WTC11 (cell line): Measurements from ENCODE around the gene INKA1. TPM values are rescaled to one million over a fixed set of nuclear protein-coding genes. Genes with fewer than 3 reads are reported as not detected.
"Not testable (repeated sequence)": the region's sequence is repeated elsewhere in the genome, so short reads cannot be mapped to it uniquely, and the experiment has no call there.

Experiments
- ATAC-seq: fragments of 200-7000 bp; cut with Tn5 transposase; 2 replicates; pipeline ENCODE4 v1.10.0; 2021; ENCODE audit warnings: mild to moderate bottlenecking, moderate library complexity
- CTCF ChIA-PET: fragments of 300-600 bp; sonication (Branson Sonifier 250); formaldehyde crosslinking; loops from one replicate; lab custom pipeline; 2021; ENCODE audit warnings: antibody characterized with exemption; lab: Charles Lee
- POLR2A ChIA-PET: fragments of 350-600 bp; sonication (Branson Sonifier 250); formaldehyde crosslinking; loops from one replicate; lab custom pipeline; 2021; ENCODE audit warnings: antibody characterized with exemption; lab: Charles Lee
- DNase-seq: peaks from one replicate; pipeline ENCODE4 v3.0.0; 2021; ENCODE audit warnings: low spot score
- H3K27ac Mint-ChIP-seq: 2 replicates; pipeline ENCODE4 v1.8.0; 2021; ENCODE audit warnings: mixed read lengths
- H3K27me3 Mint-ChIP-seq: 2 replicates; pipeline ENCODE4 v1.8.0; 2021; ENCODE audit warnings: low read depth, mild to moderate bottlenecking, moderate library complexity, mixed read lengths
- H3K36me3 Mint-ChIP-seq: 2 replicates; pipeline ENCODE4 v1.8.0; 2021; ENCODE audit warnings: mixed read lengths
- H3K4me1 Mint-ChIP-seq: 2 replicates; pipeline ENCODE4 v1.8.0; 2022; ENCODE audit warnings: mixed read lengths
- H3K4me3 Mint-ChIP-seq: 2 replicates; pipeline ENCODE4 v1.8.0; 2021; ENCODE audit warnings: mild to moderate bottlenecking, moderate library complexity, mixed read lengths
- H3K9me3 Mint-ChIP-seq: 2 replicates; pipeline ENCODE4 v1.8.0; 2021; ENCODE audit warnings: mixed read lengths
- CBFB ChIP-seq: sonication (generic); formaldehyde crosslinking; IDR thresholded peaks from 2 replicates; pipeline ENCODE4 v1.8.1; 2022; ENCODE audit warnings: mild to moderate bottlenecking, low read depth, missing genetic modification reagents
- CDX4 ChIP-seq: fragments of 250-450 bp; sonication (Bioruptor Pico); IDR thresholded peaks from 2 replicates; pipeline ENCODE4 v1.9.0; 2021; ENCODE audit warnings: moderate library complexity, mild to moderate bottlenecking, inconsistent platforms, borderline replicate concordance
- ESRRA ChIP-seq: sonication (generic); formaldehyde crosslinking; IDR thresholded peaks from 2 replicates; pipeline ENCODE4 v1.8.1; 2022; ENCODE audit warnings: mild to moderate bottlenecking, missing genetic modification reagents, borderline replicate concordance
- ETV6 ChIP-seq: sonication (generic); formaldehyde crosslinking; IDR thresholded peaks from 2 replicates; pipeline ENCODE4 v1.8.1; 2022; ENCODE audit warnings: mild to moderate bottlenecking, missing genetic modification reagents
- FOXP4 ChIP-seq: sonication (generic); formaldehyde crosslinking; IDR thresholded peaks from 2 replicates; pipeline ENCODE4 v1.8.0; 2022; ENCODE audit warnings: mild to moderate bottlenecking, missing genetic modification reagents
- HMGA2 ChIP-seq: fragments of 250-450 bp; sonication (Bioruptor Pico); IDR thresholded peaks from 2 replicates; pipeline ENCODE4 v1.4.0; 2021; ENCODE audit warnings: mild to moderate bottlenecking, moderate library complexity
- JUN ChIP-seq: sonication (generic); formaldehyde crosslinking; IDR thresholded peaks from 2 replicates; pipeline ENCODE4 v1.8.0; 2023; ENCODE audit warnings: mild to moderate bottlenecking, missing genetic modification reagents
- NFE2L1 ChIP-seq: sonication (generic); formaldehyde crosslinking; IDR thresholded peaks from 2 replicates; pipeline ENCODE4 v1.8.1; 2023; ENCODE audit warnings: missing genetic modification reagents
- SMAD3 ChIP-seq: sonication (generic); formaldehyde crosslinking; IDR thresholded peaks from 2 replicates; pipeline ENCODE4 v1.8.0; 2022; ENCODE audit warnings: missing genetic modification reagents, mild to moderate bottlenecking, borderline replicate concordance
- SMAD4 ChIP-seq: sonication (generic); formaldehyde crosslinking; IDR thresholded peaks from 2 replicates; pipeline ENCODE4 v1.8.0; 2022; ENCODE audit warnings: mild to moderate bottlenecking, missing genetic modification reagents
- TEAD1 ChIP-seq: sonication (generic); formaldehyde crosslinking; IDR thresholded peaks from 2 replicates; pipeline ENCODE4 v1.8.0; 2022; ENCODE audit warnings: mild to moderate bottlenecking, missing genetic modification reagents
- TP53 ChIP-seq: sonication (generic); formaldehyde crosslinking; IDR thresholded peaks from 2 replicates; pipeline ENCODE4 v1.8.1; 2023; ENCODE audit warnings: mild to moderate bottlenecking, missing genetic modification reagents
- ZNF138 ChIP-seq: sonication (generic); formaldehyde crosslinking; conservative IDR thresholded peaks from 2 replicates; pipeline ENCODE4 v1.8.1; 2022; ENCODE audit warnings: mild to moderate bottlenecking, moderate library complexity, missing genetic modification reagents
- ZNF219 ChIP-seq: sonication (generic); formaldehyde crosslinking; IDR thresholded peaks from 2 replicates; pipeline ENCODE4 v1.8.0; 2023; ENCODE audit warnings: missing genetic modification reagents, mild to moderate bottlenecking, borderline replicate concordance
- total RNA-seq: library from RNA; stranded (reverse); gene quantifications from 3 replicates; pipeline ENCODE4 v1.2.3, GENCODE V29; 2021
- TF ChIP-seq, protein P1 (sequence below): sonication (generic); formaldehyde crosslinking; IDR thresholded peaks from 2 replicates; pipeline ENCODE4 v1.8.1; 2022; ENCODE audit warnings: mild to moderate bottlenecking, missing genetic modification reagents, moderate library complexity, borderline replicate concordance
- TF ChIP-seq, protein P2 (sequence below): sonication (generic); formaldehyde crosslinking; IDR thresholded peaks from 2 replicates; pipeline ENCODE4 v1.8.1; 2022; ENCODE audit warnings: missing genetic modification reagents, borderline replicate concordance

Gene INKA1
- total RNA-seq, 1 experiment from 2014 or later, result 2.0 TPM

DNA sequence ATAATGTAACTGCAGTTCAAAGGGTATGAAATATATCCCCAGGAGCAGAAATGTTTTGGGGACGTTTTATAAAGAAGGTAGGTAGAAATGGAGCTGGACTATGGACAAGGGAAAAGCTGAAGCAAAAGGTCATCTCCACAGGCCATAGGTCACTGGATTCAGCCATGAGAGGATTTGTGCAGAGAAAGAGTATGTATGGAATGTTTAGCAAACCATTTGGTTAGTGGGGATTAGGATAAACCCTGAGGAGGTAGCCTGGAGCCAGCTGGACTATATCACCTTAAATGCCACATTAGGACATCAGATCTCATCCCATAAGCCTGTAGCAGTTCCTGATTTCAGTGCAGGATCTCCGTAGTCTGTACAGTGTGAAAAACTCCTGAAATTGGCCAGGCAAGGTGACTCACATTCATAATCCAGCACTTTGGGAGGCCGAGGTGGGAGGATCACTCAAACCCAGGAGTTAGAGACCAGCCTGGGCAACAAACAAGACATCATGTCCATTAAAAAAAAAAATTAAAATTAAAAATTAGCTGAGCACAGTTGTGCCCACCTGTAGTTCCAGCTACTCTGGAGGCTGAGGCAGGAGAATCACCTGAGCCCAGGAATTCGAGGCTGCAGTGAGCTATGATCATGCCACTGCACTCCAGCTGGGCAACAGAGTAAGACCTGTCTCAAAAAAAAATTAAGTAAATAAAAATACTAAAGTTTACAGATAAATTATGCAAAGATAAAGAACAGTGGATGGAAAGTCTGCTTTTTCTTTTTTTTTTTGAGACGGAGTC lies 21.5 kb upstream of the INKA1 start:
- CTCF ChIA-PET, result interaction anchor here (1.3 to 1.4 kb wide), 2 partner anchors 22 to 80 kb away, joined by 4 to 5 read pairs; partner anchors contain the start of gene INKA1
- Mint-ChIP-seq H3K9me3 (no peaks in the 10 kb centered on the region), H3K4me1 (peaks cover 10% of the 10 kb centered on the region), H3K36me3 (peaks cover 19% of the 10 kb centered on the region), H3K4me3 (no peak overlapping the region), H3K27ac (no peak overlapping the region), H3K27me3 (no peaks in the 10 kb centered on the region)
- TF ChIP-seq TEAD1 (CRISPR knock-in tag) (no peak), FOXP4 (no peak), NFE2L1 (CRISPR knock-in tag) (no peak), CBFB (CRISPR knock-in tag) (no peak), ETV6 (CRISPR knock-in tag) (no peak), ZNF138 (CRISPR knock-in tag) (no peak), SMAD3 (CRISPR knock-in tag) (no peak), SMAD4 (CRISPR knock-in tag) (no peak), HMGA2 (no peak)
- TF ChIP-seq, protein P1, sequence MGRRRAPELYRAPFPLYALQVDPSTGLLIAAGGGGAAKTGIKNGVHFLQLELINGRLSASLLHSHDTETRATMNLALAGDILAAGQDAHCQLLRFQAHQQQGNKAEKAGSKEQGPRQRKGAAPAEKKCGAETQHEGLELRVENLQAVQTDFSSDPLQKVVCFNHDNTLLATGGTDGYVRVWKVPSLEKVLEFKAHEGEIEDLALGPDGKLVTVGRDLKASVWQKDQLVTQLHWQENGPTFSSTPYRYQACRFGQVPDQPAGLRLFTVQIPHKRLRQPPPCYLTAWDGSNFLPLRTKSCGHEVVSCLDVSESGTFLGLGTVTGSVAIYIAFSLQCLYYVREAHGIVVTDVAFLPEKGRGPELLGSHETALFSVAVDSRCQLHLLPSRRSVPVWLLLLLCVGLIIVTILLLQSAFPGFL (CRISPR knock-in tag), result no peak
- TF ChIP-seq, protein P2, sequence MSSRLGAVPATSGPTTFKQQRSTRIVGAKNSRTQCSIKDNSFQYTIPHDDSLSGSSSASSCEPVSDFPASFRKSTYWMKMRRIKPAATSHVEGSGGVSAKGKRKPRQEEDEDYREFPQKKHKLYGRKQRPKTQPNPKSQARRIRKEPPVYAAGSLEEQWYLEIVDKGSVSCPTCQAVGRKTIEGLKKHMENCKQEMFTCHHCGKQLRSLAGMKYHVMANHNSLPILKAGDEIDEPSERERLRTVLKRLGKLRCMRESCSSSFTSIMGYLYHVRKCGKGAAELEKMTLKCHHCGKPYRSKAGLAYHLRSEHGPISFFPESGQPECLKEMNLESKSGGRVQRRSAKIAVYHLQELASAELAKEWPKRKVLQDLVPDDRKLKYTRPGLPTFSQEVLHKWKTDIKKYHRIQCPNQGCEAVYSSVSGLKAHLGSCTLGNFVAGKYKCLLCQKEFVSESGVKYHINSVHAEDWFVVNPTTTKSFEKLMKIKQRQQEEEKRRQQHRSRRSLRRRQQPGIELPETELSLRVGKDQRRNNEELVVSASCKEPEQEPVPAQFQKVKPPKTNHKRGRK (CRISPR knock-in tag), result no peak
- POLR2A ChIA-PET, result no interaction called here
- ATAC-seq (no peak), DNase-seq (no peak)

GRCh38 chr3:49782277-49782676 lies 20.8 kb upstream of the INKA1 start:
- H3K9me3 Mint-ChIP-seq, POLR2A ChIA-PET, H3K4me3 Mint-ChIP-seq, ATAC-seq, H3K27ac Mint-ChIP-seq, DNase-seq, H3K27me3 Mint-ChIP-seq: not testable (repeated sequence)
- CTCF ChIA-PET, result interaction anchor here (1.3 to 1.4 kb wide), 2 partner anchors 21 to 81 kb away, joined by 4 to 5 read pairs; partner anchors contain the start of gene INKA1
- peaks cover 19% of the 10 kb centered on the region for H3K36me3 Mint-ChIP-seq
- H3K4me1 Mint-ChIP-seq, result peaks cover 16% of the 10 kb centered on the region

DNA sequence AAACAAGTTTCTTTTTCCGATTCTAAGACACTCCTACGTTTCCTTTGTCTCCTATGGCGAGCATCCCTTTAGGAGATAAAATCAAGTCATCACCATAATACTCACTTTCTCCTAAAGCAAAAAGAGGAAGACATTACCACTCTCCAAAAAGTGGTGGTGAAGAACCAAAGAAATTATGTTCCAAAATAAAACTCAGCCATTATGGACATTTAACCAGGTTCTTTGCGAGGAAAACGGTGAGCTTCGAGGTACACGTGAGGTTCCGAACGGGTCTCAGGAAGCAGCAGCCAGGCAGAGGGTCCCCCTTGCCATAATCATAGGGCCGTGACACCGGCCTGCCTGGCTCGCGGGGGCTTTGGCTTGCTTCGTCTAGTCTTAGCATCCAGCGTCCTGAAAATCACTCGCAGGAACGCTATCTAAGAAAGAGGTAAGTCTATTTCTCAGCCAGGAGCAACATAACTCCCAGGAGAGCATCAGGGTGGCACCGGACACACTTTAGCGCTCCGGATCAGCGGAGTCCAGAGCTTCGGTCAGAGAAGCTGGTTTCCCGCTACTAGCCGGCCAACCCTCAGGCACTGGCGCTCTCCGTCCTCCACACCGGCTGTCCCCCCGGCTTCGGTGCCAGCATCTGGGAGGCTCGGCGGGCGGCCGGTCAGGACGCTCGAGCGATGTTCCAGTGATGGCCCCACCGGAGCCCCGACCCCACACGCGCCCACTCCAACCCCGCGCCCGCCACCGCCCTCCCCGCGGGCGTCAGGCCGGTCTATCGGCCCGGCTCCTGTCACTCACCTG lies 17.3 kb upstream of the INKA1 start:
- peak; percentile 41 for DNase-seq
- ChIA-PET CTCF (interaction anchor here (0.6 to 3.5 kb wide), 7 partner anchors 16 to 441 kb away, joined by 3 to 36 read pairs (median 4); partner anchors contain the start of genes AMIGO3, CDHR4 and INKA1), POLR2A (interaction anchor here (0.6 to 1.7 kb wide), 7 partner anchors 8 to 154 kb away, joined by 3 to 8 read pairs (median 4); partner anchors contain the start of genes INKA1 and RBM6)
- H3K36me3 Mint-ChIP-seq, result peaks cover 12% of the 10 kb centered on the region
- H3K4me3 Mint-ChIP-seq, result peak overlapping the region; percentile 90
- H3K9me3 Mint-ChIP-seq, result no peaks in the 10 kb centered on the region
- peaks cover 11% of the 10 kb centered on the region for H3K27me3 Mint-ChIP-seq
- TF ChIP-seq ESRRA (CRISPR knock-in tag), result no peak
- no peak for TF ChIP-seq ZNF219
- TF ChIP-seq CDX4 (CRISPR knock-in tag), result no peak
- no peak for TF ChIP-seq JUN (CRISPR knock-in tag)
- 0 out of 2 replicates have a peak, but pooled peaks have one; percentile 27 for TF ChIP-seq FOXP4
- TF ChIP-seq TP53 (CRISPR knock-in tag), result no peak
- TF ChIP-seq, all 79 proteins: peak for 1
- H3K27ac Mint-ChIP-seq, result peak overlapping the region; percentile 93
- H3K4me1 Mint-ChIP-seq, result peaks cover 20% of the 10 kb centered on the region
- peak; percentile 13 for ATAC-seq
